ENCODE results near the gene MYO1E.

DNA sequence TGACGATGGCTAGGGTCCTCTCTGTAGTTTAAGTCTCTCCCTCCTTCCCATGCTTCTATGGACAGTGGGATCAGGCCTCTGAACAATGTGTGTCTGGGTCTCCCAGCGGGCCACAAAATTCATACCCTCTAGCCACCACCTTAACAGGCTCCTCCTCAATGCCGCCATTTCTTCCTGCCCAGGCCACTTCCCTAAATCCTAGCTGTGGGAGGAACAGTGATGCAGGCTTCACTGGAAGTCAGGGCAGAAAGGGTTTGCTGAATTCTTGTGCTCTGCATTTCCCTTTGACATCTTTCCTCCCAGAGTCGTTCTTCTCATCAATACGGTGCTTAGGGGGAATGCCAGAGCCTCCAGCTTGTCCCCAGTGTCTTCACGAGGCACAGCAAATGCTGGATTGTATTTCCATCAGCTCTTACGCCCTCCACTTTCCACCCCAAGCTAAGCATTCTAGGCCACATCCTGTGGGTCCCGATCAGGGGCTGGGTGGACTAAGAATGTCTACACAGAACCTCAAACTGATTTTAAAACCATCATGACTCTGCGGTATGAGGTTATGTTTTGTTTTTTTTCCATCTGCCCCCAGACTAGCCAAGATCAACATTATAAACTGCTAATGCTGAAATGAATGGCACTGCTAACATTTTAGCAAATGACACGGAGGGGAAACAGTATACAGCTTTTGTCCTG lies 177.9 kb downstream of the MYO1E start:
- TF ChIP-seq, protein P1, sequence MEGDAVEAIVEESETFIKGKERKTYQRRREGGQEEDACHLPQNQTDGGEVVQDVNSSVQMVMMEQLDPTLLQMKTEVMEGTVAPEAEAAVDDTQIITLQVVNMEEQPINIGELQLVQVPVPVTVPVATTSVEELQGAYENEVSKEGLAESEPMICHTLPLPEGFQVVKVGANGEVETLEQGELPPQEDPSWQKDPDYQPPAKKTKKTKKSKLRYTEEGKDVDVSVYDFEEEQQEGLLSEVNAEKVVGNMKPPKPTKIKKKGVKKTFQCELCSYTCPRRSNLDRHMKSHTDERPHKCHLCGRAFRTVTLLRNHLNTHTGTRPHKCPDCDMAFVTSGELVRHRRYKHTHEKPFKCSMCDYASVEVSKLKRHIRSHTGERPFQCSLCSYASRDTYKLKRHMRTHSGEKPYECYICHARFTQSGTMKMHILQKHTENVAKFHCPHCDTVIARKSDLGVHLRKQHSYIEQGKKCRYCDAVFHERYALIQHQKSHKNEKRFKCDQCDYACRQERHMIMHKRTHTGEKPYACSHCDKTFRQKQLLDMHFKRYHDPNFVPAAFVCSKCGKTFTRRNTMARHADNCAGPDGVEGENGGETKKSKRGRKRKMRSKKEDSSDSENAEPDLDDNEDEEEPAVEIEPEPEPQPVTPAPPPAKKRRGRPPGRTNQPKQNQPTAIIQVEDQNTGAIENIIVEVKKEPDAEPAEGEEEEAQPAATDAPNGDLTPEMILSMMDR (IDR thresholded peaks at IDR 0.05 in 8 of 11, conservative IDR thresholded peaks at IDR 0.05 in 3 of 11), result no peak
- TF ChIP-seq POLR2A (IDR thresholded peaks at IDR 0.05), result no peak

Data from spleen (tissue), 7 donors.